H4 (cell line): ENCODE data around the gene EME2. TPM values are rescaled to one million over a fixed set of nuclear protein-coding genes. Genes with fewer than 3 reads are reported as not detected.
A peak's percentile ranks its signal among the peaks of the same experiment; 100 is the strongest.

Experiments used
- DNase-seq: peaks from one replicate; pipeline ENCODE4 v3.0.0-alpha.2; 2015; ENCODE audit warnings: low spot score
- total RNA-seq: library from RNA; depleted of rRNA; stranded (reverse); fragments of >200 nt; shearing (Covaris generic); gene quantifications from 2 replicates; pipeline ENCODE4 v1.2.3, GENCODE V29; 2014

EME2 gene
- total RNA-seq, 1 experiment from 2014 or later, result 1.2 TPM

DNA sequence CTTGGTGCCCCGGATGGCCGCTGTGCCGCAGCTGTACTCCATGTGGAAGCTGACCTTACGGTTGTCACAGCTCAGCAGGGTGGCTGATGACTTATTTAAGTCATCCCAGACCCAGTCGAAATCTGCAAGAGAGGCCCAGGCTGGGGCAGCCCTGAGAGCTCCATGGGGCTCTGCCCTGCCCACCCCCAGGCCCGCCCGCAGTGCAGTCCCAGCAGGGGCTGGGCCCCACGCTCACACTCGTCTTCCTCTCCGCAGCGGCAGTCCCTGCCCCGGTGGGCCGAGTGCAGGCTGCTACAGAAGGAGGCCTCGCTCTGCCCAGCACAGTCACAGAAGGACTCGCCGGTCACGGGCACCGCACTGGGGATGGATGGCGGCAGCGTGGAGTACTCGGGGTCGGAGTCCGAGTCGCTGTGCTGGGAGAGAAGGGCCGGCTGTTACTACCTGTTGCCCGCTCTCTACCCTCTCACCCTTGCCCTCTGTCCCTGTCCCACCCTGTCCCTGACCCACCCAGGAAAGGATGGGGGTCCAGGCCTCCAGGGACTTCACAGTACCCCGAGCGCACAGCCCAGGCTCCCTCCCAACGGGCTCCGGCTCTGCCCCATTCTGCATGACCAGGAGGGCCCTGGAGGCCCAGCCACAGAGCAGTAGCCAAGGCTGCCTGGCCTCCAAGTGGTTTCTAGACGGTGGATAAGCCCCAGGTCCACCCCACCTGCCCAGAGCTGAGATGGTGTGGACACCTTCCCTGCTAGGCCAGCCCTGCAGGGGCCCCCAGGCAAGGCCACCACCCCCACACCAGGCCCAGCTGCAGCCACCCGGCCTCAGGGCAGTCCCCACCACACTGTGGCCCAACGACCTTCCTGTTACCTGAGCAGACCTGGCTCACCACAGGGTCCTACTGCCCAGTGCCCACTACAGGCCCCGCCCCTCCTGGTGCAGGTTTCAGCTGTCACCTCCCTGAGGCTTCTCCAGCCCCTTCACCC is 5.9 kb downstream of the EME2 start:
- DNase-seq, result no peak

DNA sequence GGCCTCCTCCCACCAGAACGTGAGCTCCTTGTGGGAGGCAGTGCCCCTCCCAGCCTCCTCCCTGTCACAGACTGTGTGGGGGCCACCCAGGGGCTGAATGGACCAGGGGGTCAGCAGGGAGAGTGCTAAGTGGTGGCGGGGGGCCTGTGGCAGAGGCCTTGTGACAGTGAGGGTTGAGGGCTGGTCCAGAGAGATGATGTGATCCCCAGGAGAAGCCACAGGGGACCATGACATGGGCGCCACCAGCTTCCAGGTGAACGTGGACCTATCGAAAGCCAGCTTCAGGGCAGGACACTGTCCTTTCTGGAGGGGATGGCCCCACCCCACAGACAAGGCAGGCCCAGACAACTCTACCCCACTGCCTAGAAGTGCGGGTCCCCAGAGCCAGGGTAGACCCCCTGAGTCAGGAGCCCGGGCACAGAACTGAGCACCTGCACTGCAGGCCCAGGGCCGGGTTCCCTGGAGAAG is 6.7 kb downstream of the EME2 start:
- DNase-seq, result no peak

DNA sequence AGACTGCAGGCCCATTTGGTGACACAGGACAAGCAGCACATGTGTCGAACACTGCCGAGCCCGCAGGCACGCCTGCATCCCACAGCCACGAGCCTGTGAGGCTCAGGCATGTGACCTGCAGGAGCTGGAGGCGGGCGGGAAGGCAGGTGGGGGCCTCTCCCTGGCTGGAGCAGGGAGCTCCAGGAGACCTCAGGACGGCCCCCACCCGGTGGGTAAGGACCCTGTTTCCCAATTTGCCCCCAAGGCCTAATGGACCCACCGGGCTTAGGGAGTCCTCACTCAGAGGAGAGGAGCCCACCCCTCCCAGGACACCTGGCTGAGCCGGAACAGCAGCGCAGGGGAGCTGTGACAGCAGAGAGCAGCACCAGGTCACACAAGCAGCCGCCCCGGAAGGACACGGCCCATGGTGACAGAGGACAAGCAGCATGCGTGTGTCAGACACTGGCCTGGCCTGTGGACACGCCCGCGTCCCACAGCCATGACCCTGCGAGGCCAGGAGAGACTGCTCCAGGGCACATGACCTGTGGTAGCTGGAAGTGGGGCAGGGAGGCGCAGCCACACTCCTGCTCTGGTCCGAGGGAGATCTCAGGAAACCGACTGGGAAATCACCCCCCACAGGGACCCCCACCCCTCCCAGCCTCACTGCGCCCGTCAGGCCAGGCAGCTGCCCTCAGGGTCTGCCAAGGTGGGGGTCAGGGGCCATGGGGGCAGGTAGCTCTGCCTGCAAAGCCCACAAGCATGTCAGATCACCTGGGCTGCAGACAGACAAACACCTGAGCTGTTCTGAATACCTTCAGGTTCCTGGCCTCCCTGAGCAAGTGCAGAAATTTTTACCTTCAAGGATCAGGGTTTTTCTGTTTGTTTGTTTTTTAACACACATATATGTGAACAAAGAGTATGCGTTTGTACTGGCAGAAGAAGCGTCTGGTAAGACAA is 7.4 kb downstream of the EME2 start:
- no peak for DNase-seq

DNA sequence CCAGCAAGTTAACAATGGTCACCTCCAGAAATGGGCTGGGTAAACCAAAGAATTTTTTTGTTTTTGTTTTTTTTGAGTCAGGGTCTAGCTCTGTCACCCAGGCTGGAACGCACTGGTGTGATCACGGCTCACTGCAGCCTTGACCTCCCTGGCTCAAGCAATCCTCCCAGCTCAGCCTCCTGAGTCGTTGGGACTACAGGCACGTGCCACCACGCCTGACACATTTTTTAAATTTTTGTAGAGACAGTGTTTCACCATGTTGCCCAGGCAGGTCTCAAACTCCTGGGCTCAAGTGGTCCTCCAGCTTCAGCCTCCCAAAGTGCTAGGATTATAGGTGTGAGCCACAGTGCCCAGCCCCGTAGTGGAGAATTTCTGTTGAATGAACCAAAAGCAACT is 8.1 kb downstream of the EME2 start:
- no peak for DNase-seq

DNA sequence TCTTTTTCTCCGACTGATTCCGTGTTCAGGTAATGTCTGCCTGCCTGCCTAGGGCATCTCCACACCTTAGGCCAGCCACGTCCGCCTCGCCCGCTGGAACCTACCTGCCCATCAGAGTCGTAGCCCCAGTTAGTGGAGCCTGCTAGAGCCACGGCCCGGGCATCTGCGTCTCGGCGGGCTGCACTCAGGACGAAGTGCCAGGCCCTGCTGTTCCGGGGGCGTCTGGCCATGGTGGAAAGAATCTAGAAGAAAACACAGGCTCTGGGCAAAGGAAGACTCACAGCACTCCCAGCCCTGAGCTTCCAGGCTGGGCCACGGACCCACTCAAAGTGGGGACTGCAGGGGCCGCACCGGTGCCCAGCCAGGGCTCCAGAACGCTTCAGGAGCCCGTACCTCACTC is 8.6 kb downstream of the EME2 start:
- no peak for DNase-seq

DNA sequence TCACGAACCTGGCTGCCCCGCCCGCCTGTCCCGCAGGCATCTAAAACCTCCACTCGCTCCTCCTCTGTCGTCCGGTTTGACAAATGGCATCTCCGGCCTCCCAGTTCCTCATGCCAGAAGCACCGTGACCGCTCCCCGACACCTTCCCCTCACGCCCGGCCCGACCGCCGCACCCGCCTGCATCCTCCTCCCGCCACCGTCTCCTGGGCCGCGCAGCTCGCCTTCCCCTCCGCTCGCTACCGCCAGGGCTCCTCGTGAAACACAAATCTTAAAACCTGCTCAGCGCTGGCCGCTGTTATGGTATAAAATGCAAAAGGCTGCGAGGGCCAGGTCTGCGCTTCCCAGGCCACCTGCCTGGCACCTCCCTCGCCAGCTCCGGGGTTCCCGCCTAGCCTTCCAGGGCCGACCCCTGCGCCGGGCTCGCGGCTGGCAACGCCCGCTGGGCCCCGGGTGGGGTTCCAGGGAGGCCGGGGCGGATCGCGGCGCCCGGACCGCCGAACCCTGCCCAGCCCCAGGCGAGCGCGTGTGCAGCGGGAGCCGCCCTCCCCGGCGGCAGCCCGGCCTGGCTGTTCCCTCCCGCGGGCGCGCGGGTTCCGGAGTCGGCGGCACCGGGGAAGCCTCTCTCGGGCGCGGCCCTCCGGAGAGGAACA is 9.3 kb downstream of the EME2 start:
- no peak for DNase-seq

DNA sequence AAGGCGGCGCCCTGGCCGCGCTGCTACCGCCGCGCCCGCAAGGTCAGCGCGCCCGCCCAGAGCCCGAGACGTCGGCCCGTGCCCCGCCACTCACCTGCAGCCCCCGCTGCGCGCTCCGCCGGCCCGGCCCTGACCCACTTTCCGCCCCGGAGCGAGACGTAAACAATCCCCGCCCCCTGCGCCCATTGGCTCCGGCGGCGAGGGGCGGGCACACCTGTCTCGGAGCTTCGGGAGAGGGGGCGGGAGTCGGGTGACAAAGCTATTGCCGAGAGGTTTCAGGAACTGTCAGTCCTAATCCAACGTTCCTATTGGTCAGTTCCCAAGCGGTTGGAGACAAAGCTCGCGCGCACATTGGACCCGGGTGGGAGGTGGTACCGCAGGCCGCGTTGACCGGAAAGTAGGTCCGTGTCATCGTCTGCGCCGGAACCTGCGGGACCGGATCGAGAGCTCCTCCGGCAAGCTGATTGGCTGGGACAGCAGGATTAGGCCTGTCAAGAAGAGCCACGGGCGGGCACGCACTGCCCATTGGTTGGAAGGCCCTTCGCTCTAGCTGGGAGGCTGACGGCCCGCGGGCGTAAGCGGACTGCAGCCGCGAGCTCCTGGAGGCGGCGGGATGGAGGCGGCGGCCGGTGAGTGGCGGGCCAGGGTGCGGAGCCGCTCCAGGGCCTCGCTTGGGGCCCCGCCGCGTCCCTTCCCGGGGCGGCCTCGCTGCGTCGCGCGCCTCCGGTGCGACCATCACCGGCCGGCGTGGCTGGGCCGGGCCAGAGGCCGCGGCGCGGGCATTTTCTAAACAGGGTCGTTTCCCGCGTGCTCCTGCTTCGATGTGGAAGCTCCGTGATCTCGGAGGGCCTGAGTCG is 10.0 kb downstream of the EME2 start, which contains the start of the genes NUBP2 and SPSB3:
Gene NUBP2, plus strand, starts transcription at position 553 of the 857 bp plus-strand sequence. Its CDS starts 61 bp downstream, at position 614.
Gene SPSB3, minus strand, starts transcription at position 164 of the 857 bp plus-strand sequence. CDS start 1,088 bp downstream, outside the sequence.
- DNase-seq, result peak; percentile 100

DNA sequence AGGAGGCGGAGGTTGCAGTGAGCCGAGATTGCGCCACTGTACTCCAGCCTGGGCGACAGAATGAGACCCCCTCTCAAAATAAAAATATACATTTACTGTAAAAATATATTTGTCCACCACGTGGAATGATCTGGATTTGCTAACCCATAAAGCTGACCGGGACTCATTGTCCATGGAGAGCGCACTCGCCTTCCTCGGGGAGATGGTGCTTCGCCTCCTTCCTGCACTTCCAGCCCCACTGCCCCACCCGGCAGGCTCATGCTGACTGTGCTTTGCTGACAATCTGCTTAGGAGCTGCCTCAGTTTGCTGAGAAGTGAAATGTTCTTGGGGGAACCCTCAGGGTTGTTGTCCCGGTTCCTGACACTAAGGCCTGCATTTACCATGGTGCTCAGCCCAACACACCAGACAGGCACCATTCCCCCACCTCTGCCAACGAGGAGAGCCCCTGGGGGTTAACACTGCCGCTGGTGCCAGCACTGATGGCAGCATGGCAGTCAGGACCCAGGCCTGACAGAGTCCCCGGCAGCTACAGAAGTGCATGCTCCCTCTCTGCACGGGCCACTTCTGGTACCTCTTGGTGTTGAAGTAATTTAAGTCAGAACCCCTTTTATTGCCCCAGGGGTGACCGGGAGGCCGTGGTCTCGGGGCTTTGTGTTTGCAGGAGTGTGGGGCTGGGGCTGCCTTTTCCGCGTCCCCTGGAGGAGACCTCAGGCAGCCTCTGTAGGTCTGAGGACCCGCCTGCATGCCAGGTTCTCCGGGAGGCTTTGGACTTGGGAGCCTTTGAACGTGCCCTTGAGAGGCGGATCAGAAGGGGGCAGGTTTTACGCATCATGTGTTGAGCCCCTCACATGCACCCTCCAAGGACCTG is 12.6 kb downstream of the EME2 start:
- no peak for DNase-seq

DNA sequence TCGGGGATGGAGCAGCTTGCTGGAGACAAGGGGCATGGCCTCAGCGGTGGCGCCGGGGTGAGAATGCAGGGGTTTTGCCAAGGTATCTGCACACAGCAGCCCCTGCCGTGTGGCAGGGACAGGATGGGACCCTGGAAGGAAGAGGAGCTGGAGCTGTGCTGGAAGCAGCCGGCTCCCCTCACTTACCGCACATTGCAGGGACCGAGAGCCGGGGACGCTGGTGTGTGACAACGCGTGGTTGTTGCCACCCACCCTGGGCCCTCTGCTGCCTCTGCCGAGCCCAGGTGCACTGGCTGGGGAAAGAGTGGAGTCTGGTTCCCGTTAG is 13.2 kb downstream of the EME2 start:
- DNase-seq, result no peak

DNA sequence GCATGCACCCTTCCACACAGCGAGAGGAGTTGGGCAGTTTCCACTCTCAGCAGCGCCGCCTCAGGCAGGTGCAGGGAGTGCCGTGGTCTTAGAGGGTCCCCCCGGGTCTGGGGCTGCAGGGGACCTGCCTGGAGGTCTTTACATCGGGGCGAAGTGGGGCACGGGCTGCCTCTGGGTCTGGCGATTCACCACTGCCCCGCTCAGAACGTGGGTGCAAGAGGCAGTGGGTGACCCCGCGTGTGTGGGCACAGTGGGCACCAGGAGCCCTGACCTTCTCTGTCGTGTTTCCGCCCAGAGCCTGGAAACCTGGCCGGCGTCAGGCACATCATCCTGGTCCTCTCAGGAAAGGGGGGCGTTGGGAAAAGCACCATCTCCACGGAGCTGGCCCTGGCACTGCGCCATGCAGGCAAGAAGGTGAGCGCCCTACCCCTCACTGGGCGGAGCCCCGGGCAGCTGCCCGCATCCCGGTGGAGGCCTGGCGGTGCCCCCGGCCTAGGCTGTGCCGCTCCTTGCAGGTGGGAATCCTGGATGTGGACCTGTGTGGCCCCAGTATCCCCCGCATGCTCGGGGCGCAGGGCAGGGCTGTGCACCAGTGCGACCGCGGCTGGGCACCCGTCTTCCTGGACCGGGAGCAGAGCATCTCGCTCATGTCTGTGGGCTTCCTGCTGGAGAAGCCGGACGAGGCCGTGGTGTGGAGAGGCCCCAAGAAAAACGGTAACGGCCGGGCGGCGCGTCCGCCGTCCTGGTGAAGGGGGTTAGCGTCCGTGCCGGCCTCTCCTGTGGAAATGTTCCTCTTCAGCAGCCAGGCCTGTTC is 13.8 kb downstream of the EME2 start:
- no peak for DNase-seq

DNA sequence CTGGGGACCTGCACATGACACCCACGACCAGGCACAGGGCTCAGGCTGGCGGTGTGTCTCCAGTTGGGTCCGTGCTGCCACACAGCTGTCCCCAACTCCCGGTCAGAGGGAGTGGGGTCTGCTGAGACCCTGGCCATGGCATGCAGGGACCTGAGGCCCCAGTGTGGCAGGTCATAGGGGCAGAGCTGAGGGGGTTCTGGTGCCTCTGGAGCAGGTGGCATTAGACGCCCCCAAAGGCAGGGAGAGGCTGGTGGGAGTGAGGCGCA is 14.4 kb downstream of the EME2 start:
- no peak for DNase-seq

DNA sequence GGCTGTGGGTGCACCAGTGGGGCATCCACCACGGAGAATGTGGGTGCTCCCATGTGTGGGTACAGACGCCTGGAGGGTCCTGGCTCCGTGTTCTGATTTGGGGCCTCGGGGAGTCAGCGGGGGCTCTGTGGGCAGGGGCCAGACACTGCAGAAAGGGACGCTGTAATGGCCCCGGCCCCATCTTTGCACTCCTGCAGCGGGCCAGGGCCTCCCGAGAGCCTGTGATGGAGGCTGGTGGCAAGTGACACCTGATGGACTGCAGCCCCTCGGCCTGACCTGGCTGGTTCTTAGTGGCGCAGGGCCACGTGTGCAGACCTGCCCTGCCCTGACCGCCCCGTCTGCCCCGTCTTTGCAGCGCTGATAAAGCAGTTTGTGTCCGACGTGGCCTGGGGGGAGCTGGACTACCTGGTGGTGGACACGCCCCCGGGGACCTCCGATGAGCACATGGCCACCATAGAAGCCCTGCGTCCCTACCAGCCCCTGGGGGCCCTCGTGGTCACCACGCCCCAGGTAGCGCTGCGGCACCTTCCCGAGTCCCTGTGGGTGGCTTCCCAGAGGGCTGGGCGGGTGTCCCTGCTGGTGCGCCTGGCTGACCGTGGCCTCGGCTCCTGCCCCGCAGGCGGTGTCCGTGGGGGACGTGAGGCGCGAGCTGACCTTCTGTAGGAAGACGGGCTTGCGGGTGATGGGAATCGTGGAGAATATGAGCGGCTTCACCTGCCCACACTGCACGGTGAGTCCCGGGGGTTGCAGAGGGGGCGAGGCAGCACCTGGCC is 14.9 kb downstream of the EME2 start:
- DNase-seq, result no peak

DNA sequence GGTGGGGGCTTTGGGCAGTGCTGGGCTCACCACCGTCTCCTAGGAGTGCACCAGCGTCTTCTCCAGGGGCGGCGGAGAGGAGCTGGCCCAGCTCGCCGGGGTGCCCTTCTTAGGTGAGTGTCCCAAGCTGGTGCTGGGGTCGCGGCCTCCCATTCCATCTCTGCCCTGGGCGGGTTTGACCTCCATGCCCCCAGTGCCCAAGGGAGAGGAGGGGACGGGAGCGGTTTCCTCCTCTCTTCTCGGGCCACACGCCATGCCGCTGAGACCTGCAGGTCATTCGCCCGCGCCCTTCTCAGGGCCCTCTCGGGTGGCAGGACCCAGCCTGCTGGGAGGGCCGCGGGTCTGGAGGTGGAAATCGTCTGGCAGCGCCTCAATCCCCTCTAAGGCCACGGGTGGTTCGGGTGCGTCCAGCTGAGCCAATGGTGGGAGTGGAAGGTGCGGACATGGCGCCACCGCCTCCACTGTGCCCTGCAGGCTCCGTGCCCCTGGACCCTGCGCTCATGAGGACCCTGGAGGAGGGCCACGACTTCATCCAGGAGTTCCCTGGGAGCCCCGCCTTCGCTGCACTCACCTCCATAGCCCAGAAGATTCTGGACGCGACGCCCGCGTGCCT is 15.6 kb downstream of the EME2 start:
- no peak for DNase-seq

DNA sequence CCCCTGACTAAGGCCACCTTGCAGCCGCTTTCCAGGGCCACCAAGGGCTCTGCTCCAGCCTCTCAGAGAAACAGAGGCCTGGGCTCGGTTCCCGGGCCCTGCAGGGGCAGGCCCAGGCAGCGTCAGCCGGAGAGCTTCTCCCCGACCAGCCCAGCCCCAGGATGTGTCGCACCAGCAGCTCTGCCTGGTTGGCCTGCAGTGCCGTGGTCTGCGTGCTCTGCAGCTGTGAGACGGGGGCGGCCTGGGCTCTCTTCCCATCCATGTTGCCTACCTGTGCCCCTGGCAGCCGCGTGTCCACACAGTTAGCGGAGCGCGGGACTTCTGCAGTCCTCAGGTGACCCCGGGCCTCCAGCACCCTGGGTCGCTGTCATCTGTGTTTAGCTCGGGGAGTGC is 16.1 kb downstream of the EME2 start:
- no peak for DNase-seq

DNA sequence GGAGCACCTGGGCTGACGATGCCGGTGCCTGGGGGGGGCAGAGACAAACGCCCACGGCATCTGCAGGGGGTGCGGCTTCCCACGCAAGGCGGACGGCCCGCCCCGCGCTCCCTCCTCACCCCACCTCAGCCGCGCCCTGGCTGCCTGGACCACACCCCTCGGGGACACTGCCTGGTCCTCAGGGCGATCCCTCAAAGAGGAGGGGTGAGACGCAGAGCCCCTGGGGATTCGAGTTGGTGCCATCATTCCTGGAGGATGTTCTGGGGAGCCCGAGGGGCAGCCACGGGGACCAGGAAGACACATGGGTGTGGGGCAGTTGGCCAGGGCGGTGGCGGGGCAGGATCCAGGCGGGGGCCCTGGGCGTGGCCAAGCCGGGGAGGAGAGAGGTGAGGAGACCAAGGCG is 17.0 kb downstream of the EME2 start:
- no peak for DNase-seq

DNA sequence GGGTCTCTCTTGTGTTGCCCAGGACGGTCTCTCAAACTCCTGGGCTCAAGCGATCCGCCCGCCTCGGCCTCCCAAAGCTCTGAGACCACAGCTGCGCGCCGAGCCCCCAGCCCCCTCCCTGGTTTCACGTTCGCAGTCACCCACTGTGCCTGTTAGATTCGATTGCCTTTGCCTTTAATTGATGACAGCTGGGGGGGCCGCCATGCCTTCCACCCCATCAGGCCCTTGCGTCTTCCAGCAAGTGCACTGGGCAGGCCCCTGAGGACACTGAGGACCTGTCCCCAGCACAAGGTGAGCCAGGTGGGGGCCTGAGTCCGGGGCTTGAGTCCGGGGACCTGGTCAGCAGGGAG is 17.6 kb downstream of the EME2 start:
- DNase-seq, result no peak

DNA sequence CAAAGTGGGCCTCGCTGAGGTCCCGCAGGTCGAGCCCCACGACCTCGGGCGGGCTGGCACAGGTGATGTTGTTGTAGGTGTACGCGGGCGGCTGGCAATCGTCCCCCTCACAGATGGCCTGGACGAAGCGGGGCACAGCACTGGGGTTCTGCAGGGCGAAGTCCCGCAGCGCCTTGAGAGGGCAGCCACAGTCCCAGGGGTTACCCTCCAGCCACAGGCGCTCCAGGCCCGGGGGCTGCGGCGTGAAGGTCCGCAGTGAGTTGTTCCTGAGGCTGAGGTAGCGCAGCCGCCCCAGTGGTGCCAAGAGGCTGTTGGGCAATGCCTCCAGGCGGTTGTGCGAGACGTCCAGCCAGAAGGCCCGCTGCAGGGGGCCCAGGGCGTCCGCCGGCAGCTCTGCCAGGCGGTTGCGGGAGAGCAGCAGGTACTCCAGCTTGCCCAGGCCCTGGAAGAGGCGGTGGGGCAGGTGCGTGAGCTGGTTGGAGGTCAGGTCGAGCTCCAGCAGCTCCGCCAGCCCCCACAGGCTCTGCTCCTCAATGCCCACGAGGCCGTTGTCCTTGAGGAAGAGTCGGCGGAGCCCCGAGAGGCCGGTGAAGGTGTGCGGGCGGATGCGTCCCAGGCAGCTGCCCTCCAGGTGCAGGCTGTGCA is 18.1 kb downstream of the EME2 start:
- DNase-seq, result no peak
